Measurements from ENCODE around the gene UTRN.

The UTRN gene

DNA sequence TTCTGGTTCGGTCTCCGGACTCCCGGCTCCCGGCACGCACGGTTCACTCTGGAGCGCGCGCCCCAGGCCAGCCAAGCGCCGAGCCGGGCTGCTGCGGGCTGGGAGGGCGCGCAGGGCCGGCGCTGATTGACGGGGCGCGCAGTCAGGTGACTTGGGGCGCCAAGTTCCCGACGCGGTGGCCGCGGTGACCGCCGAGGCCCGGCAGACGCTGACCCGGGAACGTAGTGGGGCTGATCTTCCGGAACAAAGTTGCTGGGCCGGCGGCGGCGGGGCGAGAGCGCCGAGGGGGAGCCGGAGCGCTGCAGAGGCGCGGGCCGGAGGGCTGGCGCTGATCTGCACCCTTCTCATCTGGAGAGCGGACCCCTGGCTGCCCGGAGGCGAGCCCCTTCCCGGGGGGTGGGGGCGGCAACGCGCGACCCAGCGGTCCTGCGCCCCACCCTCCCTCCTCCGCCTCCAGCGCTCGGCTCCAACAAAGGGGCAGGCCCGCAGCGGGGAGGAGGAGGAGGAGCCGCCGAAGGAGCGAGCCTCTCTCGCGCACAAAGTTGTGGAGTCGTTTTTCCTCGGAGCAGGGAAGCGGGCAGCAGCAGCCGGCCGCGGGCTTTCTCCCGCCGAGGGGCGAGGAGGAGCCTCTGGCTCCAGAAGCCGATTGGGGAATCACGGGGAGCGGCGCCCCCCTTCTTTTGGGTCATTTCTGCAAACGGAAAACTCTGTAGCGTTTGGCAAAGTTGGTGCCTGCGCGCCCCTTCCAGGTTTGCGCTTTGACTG lies at the start of gene UTRN:
TSS of gene UTRN (plus strand) at position 553 of the 765 bp plus-strand sequence. CDS start 6,494 bp downstream, outside the sequence.
- peak in 1 of 2 experiments; percentile 3 for DNase-seq

DNA sequence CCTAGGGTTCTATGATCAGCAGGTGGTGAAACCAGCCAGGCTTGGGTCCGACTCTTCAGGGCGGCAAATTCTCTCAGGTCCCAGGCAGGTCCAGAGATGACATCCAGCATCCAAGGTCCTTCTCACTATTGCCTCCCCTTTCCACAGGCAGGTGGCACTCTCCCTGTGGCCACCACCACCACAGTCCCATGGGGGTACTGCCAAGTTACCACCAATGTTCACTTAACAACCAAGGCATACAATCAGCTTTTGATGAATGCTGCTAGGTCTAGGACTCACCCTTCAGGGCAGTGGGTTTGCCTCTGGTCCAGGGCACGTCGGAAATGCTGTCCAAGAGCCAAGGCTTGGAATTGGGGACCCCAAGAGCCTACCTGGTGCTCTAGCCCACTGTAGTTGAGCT lies 40.4 kb upstream of the UTRN start:
- DNase-seq: no peak

DNA sequence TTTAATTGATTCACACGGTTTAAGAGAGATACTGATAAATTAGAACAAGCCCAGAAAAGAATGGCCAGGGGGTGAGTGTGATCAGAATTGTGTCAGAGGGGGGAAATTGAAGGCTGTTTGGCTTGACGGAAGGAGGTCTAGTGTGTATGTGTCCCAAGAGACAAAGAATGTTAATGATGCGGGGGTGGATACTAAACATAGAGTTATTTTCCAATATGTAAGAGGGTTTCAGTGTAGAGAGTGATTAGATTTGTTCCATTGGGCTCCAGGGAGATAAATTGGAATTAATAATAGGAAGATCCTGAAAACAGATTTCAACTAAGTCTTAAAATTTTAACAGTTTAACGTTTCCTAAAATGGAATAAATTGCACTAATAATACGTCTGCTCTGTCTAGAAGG lies 38.1 kb upstream of the UTRN start:
- DNase-seq: no peak

DNA sequence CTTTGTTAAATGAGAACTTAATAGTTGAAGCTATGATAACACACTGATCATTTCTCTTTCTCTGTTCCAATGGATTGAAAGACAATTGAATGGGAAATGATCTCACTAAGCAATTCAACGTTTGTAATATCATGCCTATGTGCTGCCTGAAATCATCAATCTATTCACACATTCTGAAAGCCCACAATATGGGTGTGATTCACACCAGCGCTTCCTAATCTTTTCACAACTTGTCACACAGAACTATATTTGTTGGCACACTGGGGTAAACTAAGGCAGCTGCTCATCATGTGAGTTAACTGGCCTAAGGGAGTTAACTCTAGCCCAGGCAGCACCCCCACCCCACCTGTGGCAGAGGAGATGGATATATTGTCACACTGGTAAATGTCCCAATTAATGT lies 37.1 kb upstream of the UTRN start:
- DNase-seq: no peak

DNA sequence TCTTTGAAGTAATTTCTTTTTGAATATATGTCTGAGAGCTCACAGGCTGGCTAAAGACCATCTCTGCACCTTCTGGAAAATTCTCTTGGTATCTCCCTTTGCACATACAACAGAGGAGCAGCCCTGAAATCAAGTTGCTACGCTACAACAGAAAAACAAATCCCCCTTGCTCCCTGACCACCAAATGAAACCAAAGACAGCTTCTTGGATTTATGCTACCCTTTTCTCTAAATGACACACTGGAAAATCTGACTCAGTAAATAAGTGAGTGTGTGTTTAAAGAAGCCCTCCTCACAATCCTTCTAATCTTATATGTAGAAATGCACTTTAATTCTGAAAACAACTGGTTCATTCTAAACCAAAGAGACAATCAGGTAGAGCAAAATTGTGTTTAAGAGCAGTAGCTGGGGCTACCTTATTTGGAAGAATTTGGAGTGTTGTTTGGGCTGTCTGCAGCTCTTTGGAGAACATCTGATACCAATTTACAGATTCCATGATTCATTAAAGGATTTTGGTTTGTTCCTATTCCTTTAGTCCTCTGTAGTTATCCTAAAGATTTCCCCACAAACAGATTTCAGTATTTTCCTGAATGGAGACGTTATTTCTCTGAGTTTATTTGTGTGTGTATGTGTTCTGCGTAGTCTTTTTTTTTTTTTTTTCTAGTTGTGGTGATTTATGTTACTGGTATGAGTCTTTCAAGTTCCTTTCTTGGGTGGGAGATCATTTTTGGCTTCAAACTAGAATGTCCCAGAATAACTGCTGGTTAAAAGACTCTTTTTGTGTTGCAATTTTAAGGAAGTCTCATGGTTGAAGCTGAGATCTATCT lies 36.4 kb upstream of the UTRN start:
- DNase-seq: no peak

GRCh38 chr6:144250276-144250675 lies 34.9 kb upstream of the UTRN start:
- no peak for DNase-seq

DNA sequence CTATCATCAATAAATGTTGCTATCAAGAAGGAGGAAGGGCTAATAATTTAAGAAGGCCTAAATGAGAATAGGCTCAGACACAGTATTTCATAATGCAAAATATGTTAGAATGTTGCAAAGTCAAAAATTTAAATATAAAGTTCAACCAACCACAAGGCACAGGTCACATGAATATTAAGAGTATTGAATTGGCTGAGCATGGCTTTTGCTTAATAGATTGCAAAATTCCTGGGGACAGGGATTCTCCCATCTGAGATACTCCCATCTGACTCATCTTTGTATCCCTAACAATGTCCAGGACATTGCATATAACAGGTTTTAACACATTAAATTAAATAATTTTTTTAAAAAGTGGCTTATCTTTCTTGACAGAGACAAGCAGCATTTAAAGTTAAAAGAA lies 32.9 kb upstream of the UTRN start:
- no peak for DNase-seq

DNA sequence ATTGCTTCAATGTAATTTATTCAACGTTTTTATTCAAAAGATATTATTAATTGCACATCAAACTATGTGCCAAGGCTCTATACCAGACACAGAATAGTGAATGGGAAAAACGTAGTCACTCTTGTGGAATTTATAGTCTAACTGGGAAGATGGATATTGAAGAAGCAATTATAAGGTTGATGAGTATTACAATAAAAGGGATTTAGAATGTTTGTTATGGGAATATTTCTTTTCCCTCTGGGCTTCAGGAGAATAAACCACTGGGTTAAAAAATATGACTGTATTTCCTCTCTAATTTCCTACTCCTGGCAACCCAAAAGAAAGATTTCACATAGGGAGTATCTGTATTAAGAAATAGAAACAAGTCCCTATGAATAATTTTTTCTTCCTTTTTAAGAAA lies 25.1 kb upstream of the UTRN start:
- no peak for DNase-seq

- no peak for DNase-seq
Measured at GRCh38 chr6:144262470-144263369, 22.4 kb upstream of the UTRN start.

GRCh38 chr6:144263786-144264185 lies 21.3 kb upstream of the UTRN start:
- no peak for DNase-seq

- DNase-seq: no peak
Measured at GRCh38 chr6:144264270-144265060, 20.7 kb upstream of the UTRN start.

DNA sequence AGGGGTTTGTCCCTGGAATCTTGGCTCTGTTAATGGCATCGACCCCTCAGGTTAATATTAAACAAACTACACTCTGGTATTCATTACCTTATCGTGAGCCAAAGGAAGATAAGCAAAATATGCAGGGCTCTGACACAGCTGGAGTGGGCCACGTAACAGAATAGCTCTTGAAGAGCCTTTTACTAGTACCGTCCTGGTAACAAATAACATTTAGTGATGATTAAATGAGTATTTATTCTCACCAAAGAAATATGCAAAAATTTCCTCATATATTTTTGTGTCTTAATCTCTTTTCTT lies 20.1 kb upstream of the UTRN start:
- no peak for DNase-seq

GRCh38 chr6:144265390-144265789 lies 19.7 kb upstream of the UTRN start:
- DNase-seq: no peak

DNA sequence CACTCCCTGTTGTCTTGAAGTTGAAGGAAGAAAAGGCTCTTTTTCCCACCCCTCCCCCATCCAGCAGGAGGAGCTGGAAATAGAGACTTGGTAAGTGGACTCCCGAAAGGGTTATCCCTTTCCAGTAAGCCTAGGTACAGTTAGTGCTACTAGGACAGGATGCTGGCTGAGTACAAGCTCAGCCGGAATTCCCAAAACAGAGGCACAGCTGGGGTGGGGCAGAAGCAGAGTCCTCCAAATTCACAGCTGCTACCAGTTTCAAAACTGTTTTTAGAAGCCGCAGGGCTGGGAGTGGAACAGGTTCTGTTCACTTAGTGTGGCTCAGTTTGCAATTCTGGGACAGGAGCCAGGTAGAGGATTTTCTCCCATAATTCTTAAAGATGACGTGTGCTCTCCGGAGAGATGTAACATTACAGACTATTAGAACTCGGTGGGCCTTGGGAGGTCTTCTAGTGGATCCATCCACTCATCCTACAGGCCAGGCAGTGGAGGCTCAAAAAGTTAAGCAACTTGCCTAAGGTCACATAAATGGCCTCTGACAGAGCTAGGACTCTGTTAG lies 19.0 kb upstream of the UTRN start:
- DNase-seq: no peak

GRCh38 chr6:144268794-144269349 lies 16.3 kb upstream of the UTRN start:
- DNase-seq: no peak

GRCh38 chr6:144277174-144277573 lies 8.0 kb upstream of the UTRN start:
- DNase-seq: no peak

DNA sequence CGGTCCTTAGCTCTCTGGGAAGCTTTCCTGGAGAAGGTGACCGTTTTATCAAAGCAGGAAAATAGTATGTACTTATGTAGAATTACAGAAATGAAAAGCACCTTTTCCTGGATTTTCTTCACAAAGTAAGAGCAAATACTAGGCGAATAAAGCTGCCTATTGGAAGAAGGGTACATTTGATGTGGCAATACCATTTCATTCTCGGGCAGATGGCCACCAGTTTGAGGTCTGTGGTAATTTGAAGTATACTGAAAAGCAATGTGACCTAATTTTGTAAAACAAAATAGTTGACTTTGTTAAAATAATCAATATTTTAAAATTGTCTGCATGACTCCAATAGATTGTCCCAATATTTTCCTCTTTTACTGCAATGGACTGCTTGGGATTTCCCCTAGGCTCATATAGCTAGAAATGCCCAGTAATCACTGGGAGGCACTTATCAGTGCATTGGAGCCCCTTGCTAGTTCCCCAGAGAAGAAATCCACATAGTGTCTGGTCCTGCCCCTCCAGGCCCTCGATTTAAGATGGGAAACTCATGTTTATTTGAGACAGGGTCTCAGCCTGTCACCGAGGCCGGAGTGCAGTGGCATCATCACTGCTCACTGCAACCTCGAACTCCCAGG lies 7.4 kb upstream of the UTRN start:
- DNase-seq: no peak

- no peak for DNase-seq
Measured at GRCh38 chr6:144278659-144279314, 6.3 kb upstream of the UTRN start.

- DNase-seq: no peak
Measured at GRCh38 chr6:144279484-144280150, 5.5 kb upstream of the UTRN start.

Data from NCI-H1930 (cell line).